Neural crest cell (in vitro differentiated cells): ENCODE data around the gene C10orf120. TPM values are rescaled to one million over a fixed set of nuclear protein-coding genes. Genes with fewer than 3 reads are reported as not detected.

Experiments
- DNase-seq: peaks from one replicate; pipeline ENCODE4 v3.0.0; 2021; ENCODE audit warnings: low read depth, mixed read lengths, low spot score
- H3K27ac Mint-ChIP-seq: one replicate; pipeline ENCODE4 v1.8.0; 2021; ENCODE audit warnings: mild to moderate bottlenecking, mixed read lengths; ENCODE audit not compliant: unreplicated experiment
- H3K27me3 Mint-ChIP-seq: 2 replicates; pipeline ENCODE4 v1.8.0; 2021; ENCODE audit warnings: low read depth, mild to moderate bottlenecking, mixed read lengths
- H3K36me3 Mint-ChIP-seq: 2 replicates; pipeline ENCODE4 v1.8.0; 2021; ENCODE audit warnings: low read depth, mild to moderate bottlenecking, mixed read lengths
- H3K4me1 Mint-ChIP-seq: 2 replicates; pipeline ENCODE4 v1.8.0; 2021; ENCODE audit warnings: mixed read lengths
- H3K4me3 Mint-ChIP-seq: one replicate; pipeline ENCODE4 v1.8.0; 2021; ENCODE audit warnings: mild to moderate bottlenecking, mixed read lengths
- H3K9me3 Mint-ChIP-seq: 2 replicates; pipeline ENCODE4 v1.8.0; 2021; ENCODE audit warnings: mixed read lengths
- total RNA-seq: library from RNA; stranded (reverse); gene quantifications from 2 replicates; pipeline ENCODE4 v1.2.1, GENCODE V29; 2021
- TF ChIP-seq, protein P1 (sequence below): fragments of 200-600 bp; sonication (generic); conservative IDR thresholded peaks from 2 replicates; pipeline ENCODE4 v1.5.0; 2021; ENCODE audit warnings: antibody characterized with exemption, mild to moderate bottlenecking

The C10orf120 gene
- total RNA-seq, 1 donor from 2014 or later: not detected

DNA sequence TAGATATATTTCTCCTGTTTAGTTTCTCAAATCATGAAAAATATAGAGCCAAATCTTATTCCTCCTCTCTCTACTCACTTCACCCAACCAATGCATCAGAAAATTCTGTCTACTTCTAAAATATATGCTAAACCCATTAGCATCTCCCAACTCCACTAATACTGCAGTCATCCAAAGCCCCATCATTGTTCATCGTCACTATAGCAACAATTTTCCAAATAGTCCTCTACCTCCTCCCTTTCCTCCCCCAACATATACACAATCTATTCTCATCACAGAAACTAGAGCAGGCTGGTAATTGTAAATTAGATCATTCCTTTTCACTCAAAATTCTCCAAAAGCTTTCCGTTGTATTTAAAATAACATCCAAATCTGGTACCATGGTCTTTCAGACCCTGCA, 38.4 kb upstream of the C10orf120 start:
- H3K36me3 Mint-ChIP-seq: no peaks in the 10 kb centered on the region
- peaks cover 31% of the 10 kb centered on the region for H3K27me3 Mint-ChIP-seq
- H3K4me3 Mint-ChIP-seq: no peak overlapping the region

DNA sequence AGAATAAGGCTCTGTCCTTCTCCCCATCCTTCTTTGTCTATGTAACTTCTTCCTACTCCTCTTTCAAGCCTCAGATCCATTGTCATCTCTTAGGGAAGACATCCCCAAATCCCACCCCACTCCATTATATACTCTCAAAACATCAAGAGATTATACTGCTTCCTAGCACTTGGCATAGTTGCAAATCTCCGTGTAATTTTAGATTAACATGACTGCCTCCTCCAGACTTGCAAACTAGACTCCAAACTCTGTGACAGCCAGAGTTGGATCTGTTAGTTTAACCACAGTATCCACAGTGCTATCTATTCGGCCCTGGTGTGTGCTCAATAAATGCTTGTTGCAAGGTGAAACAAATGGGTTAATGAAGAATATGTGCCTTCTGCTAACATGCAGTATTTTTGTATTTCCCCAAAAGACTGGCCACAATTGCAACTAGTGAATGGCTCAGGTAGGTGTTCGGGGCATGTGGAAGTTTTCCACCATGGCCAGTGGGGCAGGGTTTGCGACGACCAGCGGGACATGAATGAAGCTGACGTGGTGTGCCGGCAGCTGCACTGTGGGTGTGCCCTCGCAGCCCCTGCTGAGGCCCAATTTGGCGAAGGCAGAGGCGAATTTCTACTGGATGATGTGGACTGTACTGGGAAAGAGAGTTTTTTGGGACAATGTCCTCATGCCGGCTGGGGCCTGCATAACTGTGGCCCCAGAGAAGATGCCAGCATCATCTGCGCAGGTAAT, 34.5 kb upstream of the C10orf120 start:
- Mint-ChIP-seq H3K9me3 (no peaks in the 10 kb centered on the region), H3K36me3 (no peaks in the 10 kb centered on the region), H3K4me3 (no peak overlapping the region), H3K27ac (no peak overlapping the region), H3K4me1 (no peaks in the 10 kb centered on the region), H3K27me3 (peaks cover 24% of the 10 kb centered on the region)
- DNase-seq: no peak
- TF ChIP-seq, protein P1, sequence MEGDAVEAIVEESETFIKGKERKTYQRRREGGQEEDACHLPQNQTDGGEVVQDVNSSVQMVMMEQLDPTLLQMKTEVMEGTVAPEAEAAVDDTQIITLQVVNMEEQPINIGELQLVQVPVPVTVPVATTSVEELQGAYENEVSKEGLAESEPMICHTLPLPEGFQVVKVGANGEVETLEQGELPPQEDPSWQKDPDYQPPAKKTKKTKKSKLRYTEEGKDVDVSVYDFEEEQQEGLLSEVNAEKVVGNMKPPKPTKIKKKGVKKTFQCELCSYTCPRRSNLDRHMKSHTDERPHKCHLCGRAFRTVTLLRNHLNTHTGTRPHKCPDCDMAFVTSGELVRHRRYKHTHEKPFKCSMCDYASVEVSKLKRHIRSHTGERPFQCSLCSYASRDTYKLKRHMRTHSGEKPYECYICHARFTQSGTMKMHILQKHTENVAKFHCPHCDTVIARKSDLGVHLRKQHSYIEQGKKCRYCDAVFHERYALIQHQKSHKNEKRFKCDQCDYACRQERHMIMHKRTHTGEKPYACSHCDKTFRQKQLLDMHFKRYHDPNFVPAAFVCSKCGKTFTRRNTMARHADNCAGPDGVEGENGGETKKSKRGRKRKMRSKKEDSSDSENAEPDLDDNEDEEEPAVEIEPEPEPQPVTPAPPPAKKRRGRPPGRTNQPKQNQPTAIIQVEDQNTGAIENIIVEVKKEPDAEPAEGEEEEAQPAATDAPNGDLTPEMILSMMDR: no peak

More for the DNA sequence above, 38.4 kb upstream of the C10orf120 start:
- Mint-ChIP-seq H3K4me1 (no peaks in the 10 kb centered on the region), H3K27ac (no peak overlapping the region), H3K9me3 (no peaks in the 10 kb centered on the region)
- TF ChIP-seq, protein P1: no peak
- DNase-seq: no peak

DNA sequence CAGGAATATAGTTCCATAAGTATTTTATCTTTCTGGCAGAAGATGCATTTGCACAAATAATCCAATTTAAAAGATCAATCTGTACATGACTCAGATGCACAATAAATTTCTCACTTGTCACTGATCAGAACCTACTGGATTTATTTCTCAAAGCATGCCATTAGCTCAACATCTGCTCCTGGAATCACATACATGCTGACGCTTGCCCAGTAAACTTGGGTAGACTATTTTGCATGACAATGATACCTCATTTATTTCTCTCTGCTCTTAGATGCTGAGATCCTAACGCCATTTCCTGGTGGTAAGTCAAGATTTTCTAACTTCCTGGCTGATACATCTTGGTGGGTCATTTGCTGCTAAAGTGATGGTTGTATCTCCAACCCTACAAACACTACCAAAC, 33.8 kb upstream of the C10orf120 start:
- no peak overlapping the region for H3K27ac Mint-ChIP-seq
- TF ChIP-seq, protein P1: no peak
- DNase-seq: no peak
- no peak overlapping the region for H3K4me3 Mint-ChIP-seq
- H3K4me1 Mint-ChIP-seq: no peaks in the 10 kb centered on the region
- H3K27me3 Mint-ChIP-seq: peaks cover 21% of the 10 kb centered on the region
- H3K9me3 Mint-ChIP-seq: no peaks in the 10 kb centered on the region
- no peaks in the 10 kb centered on the region for H3K36me3 Mint-ChIP-seq

DNA sequence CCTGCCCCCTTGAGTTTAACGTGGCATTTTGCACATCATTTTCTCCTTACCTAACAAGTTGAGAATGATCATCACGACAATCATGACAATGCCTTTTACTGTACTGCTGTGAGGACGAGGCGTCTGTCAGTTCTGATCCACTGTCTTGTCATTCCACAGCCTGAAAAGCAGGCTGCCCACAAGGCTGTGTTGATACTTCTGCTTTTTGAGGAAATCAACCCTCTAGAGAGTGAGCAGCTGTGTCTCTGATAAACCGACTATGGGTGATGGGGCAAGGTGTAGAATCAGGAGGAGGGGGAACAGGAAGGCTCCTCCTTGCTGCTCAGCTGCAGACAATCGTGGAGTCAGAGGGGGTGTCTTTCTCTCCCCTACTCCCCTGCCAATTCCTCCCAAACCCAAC, 30.6 kb upstream of the C10orf120 start:
- H3K4me3 Mint-ChIP-seq: no peak overlapping the region

DNA sequence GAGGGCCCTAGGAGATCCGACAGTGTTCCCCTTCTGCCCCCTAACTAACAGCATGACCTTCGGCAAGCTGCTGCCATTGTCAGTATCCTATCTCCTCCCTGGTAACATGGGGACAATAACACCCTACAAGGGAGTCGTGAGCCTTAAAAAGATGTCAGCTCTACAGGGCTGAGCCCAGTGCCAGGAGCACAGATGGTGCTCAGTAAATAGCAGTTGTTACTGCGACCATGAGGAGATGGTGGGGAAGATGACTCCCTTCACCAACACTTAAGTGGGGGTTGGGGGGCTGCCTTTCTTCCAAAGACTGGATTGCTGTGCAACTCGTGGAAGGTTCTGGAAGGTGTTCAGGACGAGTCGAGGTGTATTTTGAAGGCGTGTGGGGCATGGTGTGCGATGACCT, 29.5 kb upstream of the C10orf120 start:
- H3K9me3 Mint-ChIP-seq: no peaks in the 10 kb centered on the region
- H3K27me3 Mint-ChIP-seq: peaks cover 19% of the 10 kb centered on the region
- TF ChIP-seq, protein P1: no peak
- no peak overlapping the region for H3K27ac Mint-ChIP-seq
- no peaks in the 10 kb centered on the region for H3K4me1 Mint-ChIP-seq
- H3K36me3 Mint-ChIP-seq: no peaks in the 10 kb centered on the region
- no peak for DNase-seq
- H3K4me3 Mint-ChIP-seq: no peak overlapping the region

More for the DNA sequence above, 30.6 kb upstream of the C10orf120 start:
- H3K27ac Mint-ChIP-seq: no peak overlapping the region
- TF ChIP-seq, protein P1: no peak
- no peaks in the 10 kb centered on the region for H3K4me1 Mint-ChIP-seq
- peaks cover 19% of the 10 kb centered on the region for H3K27me3 Mint-ChIP-seq
- H3K9me3 Mint-ChIP-seq: no peaks in the 10 kb centered on the region
- no peaks in the 10 kb centered on the region for H3K36me3 Mint-ChIP-seq
- DNase-seq: no peak
